Right kidney (tissue), 1 donor: ENCODE results near the gene TTC9.
A peak's percentile ranks its signal among the peaks of the same experiment; 100 is the strongest.

Experiments used
- DNase-seq: peaks from one replicate; pipeline ENCODE4 v3.0.0-alpha.2; 2016

The TTC9 gene

DNA sequence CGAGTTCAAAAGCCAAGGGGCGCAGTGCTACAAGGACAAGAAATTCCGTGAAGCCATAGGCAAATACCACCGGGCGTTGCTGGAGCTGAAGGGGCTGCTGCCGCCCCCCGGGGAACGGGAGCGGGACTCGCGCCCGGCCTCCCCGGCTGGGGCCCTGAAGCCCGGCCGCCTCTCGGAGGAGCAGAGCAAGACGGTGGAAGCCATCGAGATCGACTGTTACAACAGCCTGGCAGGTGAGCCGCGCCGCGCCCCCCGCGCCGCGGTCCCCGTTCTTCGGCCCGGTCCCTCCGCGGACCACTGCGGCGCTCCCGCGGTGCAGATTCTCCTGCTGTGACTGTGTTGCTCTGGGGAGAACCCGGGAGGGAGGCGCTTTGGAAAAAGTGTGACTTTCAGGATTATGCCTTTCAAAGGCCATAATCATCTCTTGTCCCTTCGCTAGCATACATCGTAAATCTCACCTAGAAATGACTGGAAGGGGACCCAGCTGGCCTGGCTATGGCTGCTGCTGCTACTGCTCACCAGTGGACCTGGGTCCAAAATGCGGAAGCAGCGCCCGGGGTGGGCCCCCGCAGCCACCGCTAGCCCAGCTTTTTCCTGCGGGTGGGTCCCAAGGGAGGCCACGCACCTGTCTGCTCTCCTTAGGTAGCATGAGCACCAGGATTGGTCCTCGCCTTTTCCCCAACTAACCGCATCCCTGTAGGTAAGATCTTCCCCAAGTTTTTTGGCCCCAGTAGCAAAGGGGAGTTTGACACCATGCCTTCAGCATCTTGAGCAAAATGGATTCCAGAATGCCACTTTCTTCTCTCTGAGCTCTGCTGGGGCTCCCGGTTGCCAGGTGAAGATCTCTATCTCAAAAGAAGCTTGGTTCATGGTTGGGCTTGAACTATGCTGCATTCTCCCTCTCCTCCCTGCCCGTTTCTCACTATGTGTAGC is 853 bp downstream of the TTC9 start:
- DNase-seq = peak; percentile 83

DNA sequence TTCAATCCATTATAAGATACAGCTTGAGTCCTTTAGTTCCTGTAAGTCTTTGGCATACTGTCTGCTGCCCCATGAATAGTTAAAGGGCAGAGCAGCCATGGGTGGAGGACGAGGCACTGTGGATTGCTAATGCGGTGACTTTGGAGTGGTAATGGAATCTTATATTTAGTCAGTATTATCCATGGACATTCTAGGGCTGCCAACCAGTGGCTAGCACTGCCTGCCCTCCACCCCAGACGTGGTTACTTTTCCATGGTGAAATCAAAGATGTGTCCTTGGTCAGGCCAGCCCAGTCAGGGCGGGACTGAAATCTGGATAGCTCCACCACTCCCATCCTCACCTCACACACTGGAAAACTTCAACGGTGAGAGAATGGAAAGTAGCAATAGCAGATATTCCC is 2.3 kb downstream of the TTC9 start:
- DNase-seq = no peak

DNA sequence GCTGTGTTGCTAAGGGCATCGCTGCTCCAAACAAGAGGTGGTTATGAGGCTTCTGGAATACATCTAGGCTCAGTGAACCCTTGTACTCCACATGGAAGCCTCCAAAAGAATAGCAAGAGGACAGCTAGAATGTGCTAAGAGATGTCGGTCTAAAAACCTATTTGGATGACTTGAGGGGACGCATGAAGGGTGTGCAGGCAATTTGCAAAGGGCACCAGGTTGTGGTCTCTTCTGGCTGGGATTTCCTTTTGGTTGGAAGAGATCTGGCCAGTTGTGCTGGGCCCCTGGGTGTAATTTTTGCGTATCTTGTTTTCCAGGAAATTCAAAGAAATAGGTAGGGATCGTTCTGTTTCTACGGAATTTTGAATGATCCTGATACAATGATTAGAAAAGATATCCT is 4.2 kb downstream of the TTC9 start:
- DNase-seq = no peak

DNA sequence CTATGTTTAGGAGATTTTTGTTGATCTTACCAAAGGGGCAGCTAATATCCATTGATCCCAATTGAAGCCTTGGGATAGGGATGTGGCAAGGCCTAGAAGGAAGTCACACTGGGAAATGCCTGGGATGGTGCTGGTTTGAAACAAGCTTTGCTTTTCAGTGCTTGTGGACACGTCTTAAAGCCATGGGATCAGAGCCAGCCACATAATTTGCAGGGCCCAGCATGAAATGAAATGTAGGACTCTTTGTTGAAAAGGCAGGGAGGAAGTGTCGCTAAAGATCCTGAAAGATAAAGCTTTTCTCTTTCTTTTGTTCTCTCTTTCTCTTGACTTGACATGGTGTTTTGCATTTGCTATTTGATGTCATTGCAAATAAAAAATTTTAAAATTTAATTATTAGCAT is 5.0 kb downstream of the TTC9 start:
- no peak for DNase-seq

DNA sequence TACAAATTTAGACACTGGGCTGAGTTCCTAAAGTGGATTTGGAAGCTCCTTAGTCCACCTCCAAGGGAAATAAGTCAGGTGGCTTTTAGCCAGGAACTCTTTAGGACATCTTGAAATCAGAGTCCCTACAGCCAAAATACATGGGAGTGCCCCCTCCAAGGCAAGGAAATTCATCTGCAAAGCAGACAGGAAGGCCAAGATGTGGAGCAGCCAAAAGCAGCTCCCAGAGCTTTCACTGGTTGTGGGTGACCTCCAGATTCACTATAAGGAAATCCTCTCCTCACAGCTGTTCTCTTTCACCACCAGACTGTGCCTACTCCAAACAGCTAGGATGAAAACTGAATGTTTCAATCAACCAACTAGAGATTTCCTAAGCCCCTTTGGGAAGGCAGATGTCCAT is 6.6 kb downstream of the TTC9 start:
- no peak for DNase-seq

DNA sequence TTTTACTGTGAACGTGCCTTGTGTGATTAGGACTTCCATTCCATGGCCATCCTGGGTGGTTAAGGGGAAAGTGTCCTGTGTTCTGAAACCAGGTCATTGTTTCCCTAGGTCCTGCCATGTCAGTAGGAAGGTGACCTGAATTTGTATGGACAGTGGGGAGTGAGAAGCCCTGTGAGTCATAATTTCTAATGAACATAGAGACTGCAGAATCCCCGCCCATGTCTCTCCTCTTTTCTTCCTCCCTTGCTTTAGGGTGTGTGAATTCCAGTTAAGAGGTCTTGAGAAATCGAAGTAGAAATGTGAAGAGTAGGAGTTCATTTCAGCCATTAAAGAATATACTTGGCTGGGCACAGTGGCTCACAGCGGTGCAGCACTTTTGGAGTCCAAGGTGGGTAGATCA is 8.1 kb downstream of the TTC9 start:
- no peak for DNase-seq

DNA sequence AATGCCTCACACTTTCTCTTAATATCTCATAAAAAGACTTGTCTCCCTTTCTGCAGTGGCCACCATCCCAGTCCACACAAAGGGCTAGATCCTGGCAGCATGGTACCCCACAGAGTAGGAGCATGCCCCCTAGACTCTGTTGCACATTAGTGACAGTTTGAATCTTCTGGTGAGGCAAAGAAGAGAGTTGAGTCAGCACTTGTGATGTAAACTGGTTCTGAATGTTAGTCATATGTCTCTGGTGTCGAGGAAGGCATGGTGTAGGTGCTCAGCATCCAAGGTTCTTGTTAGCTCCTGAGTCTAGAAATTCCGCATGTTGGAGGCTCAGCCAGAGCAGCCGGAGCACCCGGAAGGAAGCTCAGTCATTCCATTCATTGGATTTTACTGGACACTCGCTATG is 9.8 kb downstream of the TTC9 start:
- no peak for DNase-seq

DNA sequence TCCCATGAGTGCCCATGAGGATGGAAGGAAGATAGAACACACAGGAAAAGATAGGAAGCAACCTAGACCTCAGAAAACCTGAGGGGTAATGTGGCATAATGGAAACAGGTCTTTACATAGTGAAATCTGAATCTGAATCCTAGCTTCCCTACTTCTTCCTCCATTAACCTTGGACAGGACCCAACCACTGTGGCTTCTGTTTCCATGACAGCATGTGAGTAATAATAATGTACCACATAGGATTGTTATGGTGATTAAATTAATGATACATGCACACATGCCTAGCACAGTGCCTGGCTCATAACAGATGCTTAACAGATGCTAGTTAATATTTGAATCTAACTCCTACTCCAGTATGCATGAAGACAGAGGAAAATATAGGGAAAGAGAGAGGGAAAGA is 11.2 kb downstream of the TTC9 start:
- DNase-seq = no peak

DNA sequence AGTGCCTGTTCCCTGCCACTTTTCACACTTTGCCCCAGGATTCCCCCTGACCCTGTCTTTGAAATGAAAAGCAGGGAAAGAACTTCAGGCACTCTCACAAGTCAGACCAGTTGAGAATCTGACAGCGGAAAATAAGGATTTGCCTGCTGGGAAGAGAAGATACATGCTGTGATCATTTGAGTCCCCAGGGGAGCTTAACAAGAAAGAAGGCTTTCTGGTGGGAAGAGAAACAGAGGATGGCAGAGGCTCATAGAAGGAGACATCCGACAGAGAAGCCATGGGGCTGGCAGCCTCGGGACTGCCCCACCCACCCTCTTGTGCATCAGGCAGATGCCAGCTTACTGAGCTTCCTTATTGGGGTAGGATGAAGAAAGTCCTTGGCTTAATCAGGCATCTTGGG is 11.9 kb downstream of the TTC9 start:
- no peak for DNase-seq

DNA sequence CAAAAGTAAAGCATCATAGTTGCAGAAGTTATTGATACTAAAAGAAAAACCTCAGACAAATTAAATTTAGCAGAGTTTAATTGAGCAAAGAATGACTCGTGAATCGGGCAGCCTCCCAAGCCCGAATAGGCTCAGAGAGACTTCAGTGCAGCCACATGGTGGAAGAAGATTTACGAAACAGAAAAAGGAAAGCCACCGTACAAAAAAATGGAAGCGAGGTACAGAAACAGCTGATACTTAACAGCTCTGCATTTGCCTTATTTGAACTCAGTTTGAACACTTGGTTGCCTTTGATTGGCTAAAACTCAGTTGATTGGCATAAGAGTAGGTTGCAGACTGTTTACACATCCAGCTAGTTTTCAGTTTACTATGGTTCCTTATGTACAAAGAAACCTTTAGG is 12.9 kb downstream of the TTC9 start:
- no peak for DNase-seq

DNA sequence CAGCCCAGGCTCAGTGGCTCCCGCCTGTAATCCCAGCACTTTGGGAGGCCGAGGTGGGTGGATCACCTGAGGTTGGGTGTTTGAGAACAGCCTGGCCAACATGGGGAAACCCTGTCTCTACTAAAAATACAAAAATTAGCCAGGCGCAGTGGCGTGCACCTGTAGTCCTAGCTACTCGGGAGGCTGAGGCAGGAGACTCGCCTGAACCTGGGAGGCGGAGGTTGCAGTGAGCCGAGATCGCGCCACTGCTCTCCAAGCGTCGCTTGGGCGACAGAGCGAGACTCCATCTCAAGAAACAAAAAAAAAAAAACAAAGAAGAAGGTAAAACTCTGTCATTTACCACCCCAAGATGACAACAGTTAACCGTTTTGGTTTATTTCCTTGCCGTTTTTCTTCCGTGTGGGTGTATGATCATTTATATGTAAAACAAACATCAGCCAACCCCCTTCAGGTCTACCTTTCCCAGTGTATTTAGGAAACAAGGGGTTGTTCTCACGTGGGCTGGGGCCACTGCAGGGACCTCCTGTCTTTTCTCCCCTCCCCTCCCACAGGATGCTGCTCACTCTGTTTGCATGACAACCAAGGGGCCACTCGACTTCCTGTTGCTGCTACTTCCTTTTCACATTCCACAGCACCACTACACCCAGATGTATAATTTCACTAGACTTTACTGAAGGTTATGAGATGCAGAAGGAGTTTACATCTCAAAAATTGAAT is 13.6 kb downstream of the TTC9 start:
- no peak for DNase-seq

DNA sequence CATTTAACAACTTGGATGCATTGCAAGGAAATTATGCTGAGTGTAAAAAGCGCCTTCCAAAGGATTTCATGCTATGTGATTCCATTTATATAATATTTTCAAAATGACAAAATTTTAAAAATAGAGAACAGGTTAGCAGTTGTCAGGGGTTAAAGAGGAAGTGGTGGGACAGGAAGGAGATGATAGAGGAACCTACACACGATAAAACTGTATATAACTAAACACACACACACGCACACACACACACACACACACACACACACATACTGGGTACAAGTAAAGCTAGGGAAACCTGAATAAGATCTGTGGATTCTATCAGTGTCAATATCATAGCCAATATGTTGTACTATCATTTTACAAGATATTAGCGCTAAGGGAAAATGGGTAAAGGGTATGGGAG is 17.2 kb downstream of the TTC9 start:
- no peak for DNase-seq

DNA sequence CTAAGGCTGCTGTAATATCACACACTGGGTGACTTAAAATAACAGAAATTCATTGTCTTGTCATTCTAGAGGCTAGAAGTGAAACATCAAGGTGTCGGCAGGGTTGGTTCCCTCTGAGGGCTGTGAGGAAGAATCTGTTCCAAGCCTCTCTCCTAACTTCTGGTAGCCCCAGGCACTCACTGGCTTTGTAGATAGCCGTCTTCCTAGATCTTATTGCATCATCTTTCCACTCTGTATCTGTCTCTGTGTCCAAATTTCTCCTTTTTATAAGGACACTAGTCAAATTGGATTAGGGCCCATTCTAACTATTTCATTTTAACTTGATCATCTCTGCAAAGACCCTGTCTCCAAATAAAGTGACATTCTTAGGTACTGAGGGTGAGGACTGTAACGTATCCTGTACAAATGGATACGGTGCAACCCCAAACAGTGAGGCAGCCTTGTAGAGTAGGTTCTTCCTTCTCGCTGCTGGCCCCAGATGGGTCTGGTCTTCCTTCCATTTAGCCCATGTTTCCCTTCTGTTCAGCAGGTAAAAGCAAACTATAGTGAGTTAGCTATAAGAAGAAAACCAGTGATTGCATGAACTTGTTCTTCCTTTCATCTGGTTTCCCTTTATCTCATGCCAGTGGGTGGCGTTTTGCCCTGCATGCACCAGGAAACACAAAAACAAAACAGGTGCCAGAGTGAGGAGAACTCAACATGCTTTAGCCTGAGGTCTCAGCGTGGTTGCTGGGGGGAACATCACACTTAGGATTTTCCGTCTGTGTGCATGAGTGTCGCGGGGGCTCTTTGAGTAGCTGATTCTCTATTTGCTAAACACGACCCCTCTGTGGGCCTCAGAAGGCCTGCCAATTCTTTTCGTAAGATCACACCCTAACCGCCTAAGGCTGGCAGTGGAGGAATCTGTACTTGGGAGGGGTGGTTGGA is 19.5 kb downstream of the TTC9 start:
- DNase-seq = no peak

DNA sequence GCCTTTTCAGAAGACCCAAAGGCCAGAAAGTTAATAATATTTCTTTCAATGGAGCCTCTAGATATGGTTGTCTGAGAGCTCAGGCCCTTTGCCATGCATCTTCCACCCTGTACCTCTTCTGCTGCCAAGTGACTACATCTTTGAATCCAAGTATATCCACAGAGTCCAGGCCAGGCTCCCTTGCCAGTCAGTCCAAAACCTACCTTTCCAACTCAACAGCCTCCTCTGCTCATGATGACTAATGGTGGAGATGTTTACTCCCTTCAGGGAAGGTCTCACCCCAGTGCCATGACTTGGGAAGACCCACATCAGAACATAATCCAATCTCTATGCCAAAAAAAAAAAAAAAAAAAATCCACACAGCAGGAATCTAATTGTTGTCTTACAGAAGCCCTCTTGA is 20.4 kb downstream of the TTC9 start:
- no peak for DNase-seq

DNA sequence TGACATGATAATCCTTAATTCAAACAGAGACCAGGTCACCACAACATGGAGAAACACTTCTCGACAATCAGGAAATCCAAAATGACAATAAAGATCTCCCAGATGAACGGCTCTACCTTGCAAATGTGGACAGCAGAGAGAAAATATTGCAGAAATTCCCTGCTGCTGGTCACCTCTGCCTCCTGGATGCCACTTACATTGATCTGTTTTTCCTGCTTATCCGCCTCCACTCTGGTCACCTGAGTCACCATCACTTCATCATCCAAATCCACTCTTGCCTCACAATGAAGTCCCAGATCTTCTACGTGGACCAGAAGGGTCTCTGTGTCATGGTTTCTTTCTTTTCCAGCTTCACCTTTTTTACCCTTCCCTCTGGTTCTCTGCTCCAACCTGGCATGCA is 21.1 kb downstream of the TTC9 start:
- DNase-seq = no peak

DNA sequence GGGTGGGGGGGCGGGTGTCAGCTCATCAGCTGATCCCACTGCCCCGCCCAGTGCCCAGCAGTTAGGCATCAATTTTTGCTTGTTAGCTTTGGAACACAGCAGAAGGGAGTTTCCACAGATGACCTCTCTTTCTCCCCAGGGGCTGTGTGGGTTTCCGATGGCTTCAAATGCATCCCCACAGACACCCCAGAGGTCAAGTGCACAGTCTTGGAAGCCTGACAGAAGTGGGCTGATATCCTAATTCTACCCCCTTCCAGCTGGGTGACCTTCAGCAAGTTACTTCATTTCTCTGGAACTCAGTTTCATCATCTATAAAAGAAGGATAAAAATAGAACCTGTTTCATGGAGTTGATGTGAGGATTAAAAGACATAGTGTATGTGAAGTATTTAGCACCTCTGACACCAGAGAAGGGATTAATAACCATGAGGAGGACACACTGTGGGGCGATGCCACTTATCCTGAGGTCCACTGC is 22.0 kb downstream of the TTC9 start:
- no peak for DNase-seq

DNA sequence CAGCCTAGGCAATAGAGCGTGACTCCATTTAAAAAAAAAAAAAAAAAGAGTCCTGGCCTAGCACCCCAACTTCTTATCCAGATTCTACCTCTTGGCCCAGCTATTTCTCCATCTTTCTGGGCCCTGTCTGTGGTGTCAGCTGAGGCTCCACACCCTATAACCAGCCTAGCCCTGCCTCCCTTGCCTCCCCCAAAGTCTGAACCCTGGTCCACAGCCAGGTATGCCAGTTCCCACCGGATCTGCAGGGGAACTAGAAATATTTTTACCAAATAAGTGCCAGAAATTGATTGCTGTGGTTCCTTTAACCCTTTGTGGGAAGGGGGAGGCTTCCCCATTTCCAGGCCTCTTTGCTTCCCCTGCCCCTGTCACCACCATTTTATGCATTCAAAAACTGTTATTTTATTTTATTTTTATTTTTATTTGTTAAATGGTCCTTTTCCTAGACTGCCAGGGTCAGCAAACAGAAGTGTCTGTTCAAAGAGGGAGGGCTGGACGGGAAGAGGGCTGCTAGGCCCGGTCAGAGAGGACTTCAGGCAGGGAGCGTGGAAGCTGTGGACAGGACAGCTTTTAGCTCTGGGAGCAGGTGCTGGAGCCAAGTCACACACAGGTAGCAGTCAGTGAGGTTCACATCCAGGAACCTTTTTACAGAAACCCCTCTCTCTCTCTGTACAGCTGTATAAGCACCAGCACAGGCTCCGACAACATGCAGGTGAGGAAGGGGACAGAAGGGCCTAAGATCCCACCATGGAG is 23.2 kb downstream of the TTC9 start:
- DNase-seq = no peak

DNA sequence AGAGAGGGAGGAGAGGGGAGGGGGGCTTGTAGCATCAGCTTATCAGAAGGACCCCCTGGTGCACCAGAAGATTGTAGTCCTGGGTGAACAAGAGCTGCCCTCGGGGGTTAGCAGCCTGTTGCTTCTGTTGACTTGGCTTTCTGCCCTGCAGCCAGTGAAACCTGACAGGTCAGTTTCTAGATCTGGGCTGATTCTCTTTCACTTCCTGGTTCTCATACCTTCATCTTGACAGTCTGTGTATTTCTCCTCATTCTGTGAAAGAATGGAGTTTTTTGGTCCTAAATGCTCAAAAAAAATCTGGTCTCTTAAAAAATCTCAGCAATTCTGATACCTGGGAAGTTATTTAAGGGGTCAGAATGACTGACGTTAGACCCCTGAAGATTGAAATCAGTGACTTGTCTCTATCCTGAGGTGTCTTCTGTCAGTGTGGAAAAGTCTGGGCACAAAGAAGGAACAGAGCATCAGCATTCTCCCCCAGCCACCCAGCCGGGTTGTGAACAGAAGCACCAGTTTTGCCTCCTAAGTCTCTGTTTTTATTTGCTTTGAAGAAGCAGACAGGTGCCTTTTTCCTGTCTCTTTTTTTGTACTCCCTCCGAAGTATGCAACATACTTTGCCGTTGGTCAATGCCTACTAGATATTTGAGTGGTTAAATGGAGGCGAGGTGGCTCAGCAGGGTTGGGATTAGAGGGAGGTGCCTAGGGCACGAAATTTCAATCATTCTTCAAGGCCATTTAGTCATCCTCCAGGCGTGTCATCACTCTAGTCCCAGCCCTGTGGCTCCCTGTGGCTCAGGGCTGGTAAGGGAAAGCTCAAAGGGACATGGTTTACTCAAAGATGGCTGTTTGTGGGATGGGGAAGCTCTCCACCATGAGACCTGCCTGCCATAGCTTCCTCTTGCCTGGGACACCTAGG is 24.0 kb downstream of the TTC9 start:
- no peak for DNase-seq

DNA sequence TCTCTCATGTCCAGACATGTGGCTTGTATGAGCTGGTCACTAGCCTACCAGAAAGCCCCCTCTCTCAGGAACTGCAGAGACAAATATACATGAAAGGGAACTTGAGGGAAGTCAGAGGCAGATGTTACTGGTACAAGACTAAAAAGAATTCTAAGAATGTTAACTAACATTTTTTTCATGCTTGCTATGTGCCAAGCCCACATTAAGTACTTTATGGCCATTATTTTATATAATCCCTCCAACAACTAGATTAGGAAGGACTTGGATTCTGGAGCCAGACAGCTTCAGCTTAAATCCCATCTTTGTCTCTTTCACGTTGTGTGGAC is 24.6 kb downstream of the TTC9 start:
- DNase-seq = no peak

DNA sequence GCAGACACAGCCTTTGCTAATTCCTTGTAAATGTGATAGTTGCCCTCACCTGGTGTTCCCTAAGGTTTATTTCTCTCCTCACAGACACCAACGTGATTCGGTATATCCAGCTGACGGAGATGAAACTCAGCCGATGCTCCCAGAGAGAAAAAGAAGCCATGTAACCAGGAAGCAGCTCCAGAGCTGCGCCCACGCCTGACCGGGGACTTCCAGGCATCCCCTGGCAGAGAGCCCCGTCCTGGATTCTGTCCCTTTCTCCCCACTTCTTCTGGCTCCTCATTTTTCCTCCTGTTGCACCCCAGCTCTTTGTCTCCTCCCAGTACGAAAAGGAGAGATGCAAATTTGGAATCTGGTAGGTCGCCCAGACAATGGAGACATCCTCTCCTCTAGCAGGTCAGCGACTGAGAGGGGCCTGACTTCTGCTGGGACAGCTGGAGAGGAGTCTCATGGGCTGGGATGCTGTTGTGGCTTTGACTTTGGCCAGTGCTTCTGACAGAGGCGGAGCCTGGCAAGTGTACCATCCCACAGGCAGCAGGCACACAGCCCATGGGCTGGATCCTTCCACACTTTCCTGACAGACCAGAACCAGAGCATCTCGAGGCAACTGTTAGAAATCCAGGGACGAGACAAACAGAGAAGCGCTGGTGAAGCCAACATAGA is 29.4 kb downstream of the TTC9 start:
- DNase-seq = no peak
